ENCODE results near the gene NFILZ.
"Not testable (repeated sequence)": the region's sequence is repeated elsewhere in the genome, so short reads cannot be mapped to it uniquely, and the experiment has no call there.

NFILZ gene

GRCh38 chr19:8635422-8635821 lies 5.0 kb downstream of the NFILZ start:
- H3K4me1 ChIP-seq (ENCODE audit: control insufficient read depth, insufficient read depth, low read length), result peaks cover 8% of the 10 kb centered on the region
- no peak overlapping the region for H3K4me3 ChIP-seq (ENCODE audit: low read depth, low read length)

GRCh38 chr19:8637070-8637469 lies 6.6 kb downstream of the NFILZ start:
- H3K4me3 ChIP-seq (ENCODE audit: low read depth, low read length); H3K9me3 ChIP-seq (ENCODE audit: control insufficient read depth, insufficient read depth, low read length); H3K9ac ChIP-seq (ENCODE audit: low read depth, low read length); H3K36me3 ChIP-seq (ENCODE audit: control insufficient read depth, insufficient read depth, low read length); H3K27me3 ChIP-seq (ENCODE audit: control insufficient read depth, insufficient read depth, low read length); H3K4me1 ChIP-seq (ENCODE audit: control insufficient read depth, insufficient read depth, low read length): not testable (repeated sequence)

More at GRCh38 chr19:8635422-8635821, 5.0 kb downstream of the NFILZ start:
- no peaks in the 10 kb centered on the region for H3K27me3 ChIP-seq (ENCODE audit: control insufficient read depth, insufficient read depth, low read length)
- no peaks in the 10 kb centered on the region for H3K9me3 ChIP-seq (ENCODE audit: control insufficient read depth, insufficient read depth, low read length)
- no peaks in the 10 kb centered on the region for H3K36me3 ChIP-seq (ENCODE audit: control insufficient read depth, insufficient read depth, low read length)
- no peak overlapping the region for H3K9ac ChIP-seq (ENCODE audit: low read depth, low read length)

- no peak overlapping the region for H3K4me3 ChIP-seq (ENCODE audit: low read depth, low read length)
- H3K36me3 ChIP-seq (ENCODE audit: control insufficient read depth, insufficient read depth, low read length), result no peaks in the 10 kb centered on the region
- H3K27me3 ChIP-seq (ENCODE audit: control insufficient read depth, insufficient read depth, low read length), result no peaks in the 10 kb centered on the region
- H3K9me3 ChIP-seq (ENCODE audit: control insufficient read depth, insufficient read depth, low read length), result no peaks in the 10 kb centered on the region
- H3K4me1 ChIP-seq (ENCODE audit: control insufficient read depth, insufficient read depth, low read length), result no peaks in the 10 kb centered on the region
- H3K9ac ChIP-seq (ENCODE audit: low read depth, low read length), result no peak overlapping the region
These were observed 7.7 kb downstream of the NFILZ start for GRCh38 chr19:8638078-8638619.

GRCh38 chr19:8639821-8640401 lies 9.5 kb downstream of the NFILZ start:
- Histone ChIP-seq H3K9me3 (ENCODE audit: control insufficient read depth, insufficient read depth, low read length) (no peaks in the 10 kb centered on the region), H3K4me3 (ENCODE audit: low read depth, low read length) (no peak overlapping the region), H3K36me3 (ENCODE audit: control insufficient read depth, insufficient read depth, low read length) (no peaks in the 10 kb centered on the region), H3K4me1 (ENCODE audit: control insufficient read depth, insufficient read depth, low read length) (no peaks in the 10 kb centered on the region), H3K27me3 (ENCODE audit: control insufficient read depth, insufficient read depth, low read length) (no peaks in the 10 kb centered on the region), H3K9ac (ENCODE audit: low read depth, low read length) (no peak overlapping the region)

GRCh38 chr19:8640402-8641004 lies 10.1 kb downstream of the NFILZ start:
- no peaks in the 10 kb centered on the region for H3K9me3 ChIP-seq (ENCODE audit: control insufficient read depth, insufficient read depth, low read length)
- H3K9ac ChIP-seq (ENCODE audit: low read depth, low read length), result no peak overlapping the region
- H3K4me1 ChIP-seq (ENCODE audit: control insufficient read depth, insufficient read depth, low read length), result no peaks in the 10 kb centered on the region
- H3K36me3 ChIP-seq (ENCODE audit: control insufficient read depth, insufficient read depth, low read length), result no peaks in the 10 kb centered on the region
- H3K4me3 ChIP-seq (ENCODE audit: low read depth, low read length), result no peak overlapping the region
- H3K27me3 ChIP-seq (ENCODE audit: control insufficient read depth, insufficient read depth, low read length), result no peaks in the 10 kb centered on the region

DNA sequence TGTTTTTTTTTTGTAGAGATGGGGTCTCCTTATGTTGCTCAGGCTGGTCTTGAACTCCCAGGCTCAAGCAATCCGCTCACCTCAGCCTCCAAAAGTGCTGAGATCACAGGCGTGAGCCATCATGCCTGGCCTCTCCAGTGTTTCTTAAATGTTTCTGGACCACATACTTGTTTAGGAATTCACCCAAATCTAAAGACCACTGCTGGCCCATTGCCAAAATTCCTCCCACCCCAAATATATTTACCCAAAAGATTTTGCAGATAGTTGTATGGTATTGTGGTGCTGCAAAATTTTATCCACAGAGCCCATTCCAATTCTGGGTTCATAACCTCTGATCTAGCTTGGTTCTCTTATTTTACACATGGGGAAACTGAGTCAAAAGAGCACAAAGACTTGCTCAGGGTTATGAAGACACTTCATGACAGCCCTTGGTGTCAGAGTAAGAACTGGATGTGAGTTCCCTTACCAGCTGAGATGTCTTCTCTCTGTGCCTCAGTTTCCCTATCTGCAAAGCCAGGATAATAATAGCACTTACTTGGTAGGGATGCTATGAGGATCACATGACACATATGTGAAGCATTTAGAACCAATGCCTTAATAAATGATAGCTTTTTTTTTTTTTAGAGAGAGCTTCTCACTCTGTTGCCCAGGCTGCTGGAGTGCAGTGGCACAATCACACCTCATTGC lies 10.9 kb downstream of the NFILZ start:
- H3K27me3 ChIP-seq (ENCODE audit: control insufficient read depth, insufficient read depth, low read length), result no peaks in the 10 kb centered on the region

DNA sequence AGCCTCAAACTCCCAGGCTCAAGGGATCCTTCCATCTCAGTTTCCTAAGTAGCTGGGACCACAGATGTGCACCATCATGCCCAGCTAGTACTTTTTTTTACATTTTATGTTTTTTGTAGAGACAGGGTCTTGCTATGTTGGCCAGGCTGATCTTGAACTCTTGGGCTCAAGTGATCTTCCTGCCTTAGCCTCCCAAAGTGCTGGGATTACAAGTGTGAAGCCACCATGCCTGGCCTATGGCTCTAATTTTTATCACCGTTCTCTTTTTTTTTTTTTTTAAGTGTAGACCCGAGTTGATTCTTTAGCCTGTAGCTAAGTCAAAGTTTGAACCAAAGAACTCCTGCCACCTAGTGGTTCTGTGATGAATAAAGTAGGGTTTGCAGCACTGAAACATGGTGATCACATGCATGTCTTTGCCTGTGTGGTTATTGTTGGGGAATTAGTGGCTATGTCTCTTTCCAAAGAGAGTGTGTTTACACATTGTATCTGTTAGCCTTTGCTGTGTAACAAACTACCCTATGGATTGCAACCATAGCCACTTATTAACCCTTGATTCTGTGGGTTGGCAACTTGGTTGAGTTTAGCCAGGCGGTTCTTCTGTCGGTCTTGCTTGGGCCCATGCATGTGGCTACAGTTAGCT lies 11.6 kb downstream of the NFILZ start:
- Histone ChIP-seq H3K9ac (ENCODE audit: low read depth, low read length) (no peak overlapping the region), H3K9me3 (ENCODE audit: control insufficient read depth, insufficient read depth, low read length) (no peaks in the 10 kb centered on the region), H3K27me3 (ENCODE audit: control insufficient read depth, insufficient read depth, low read length) (no peaks in the 10 kb centered on the region), H3K36me3 (ENCODE audit: control insufficient read depth, insufficient read depth, low read length) (no peaks in the 10 kb centered on the region), H3K4me3 (ENCODE audit: low read depth, low read length) (no peak overlapping the region), H3K4me1 (ENCODE audit: control insufficient read depth, insufficient read depth, low read length) (no peaks in the 10 kb centered on the region)

More for the DNA sequence above, 10.9 kb downstream of the NFILZ start:
- no peaks in the 10 kb centered on the region for H3K36me3 ChIP-seq (ENCODE audit: control insufficient read depth, insufficient read depth, low read length)
- no peak overlapping the region for H3K9ac ChIP-seq (ENCODE audit: low read depth, low read length)
- no peaks in the 10 kb centered on the region for H3K9me3 ChIP-seq (ENCODE audit: control insufficient read depth, insufficient read depth, low read length)
- H3K4me1 ChIP-seq (ENCODE audit: control insufficient read depth, insufficient read depth, low read length), result no peaks in the 10 kb centered on the region
- no peak overlapping the region for H3K4me3 ChIP-seq (ENCODE audit: low read depth, low read length)

DNA sequence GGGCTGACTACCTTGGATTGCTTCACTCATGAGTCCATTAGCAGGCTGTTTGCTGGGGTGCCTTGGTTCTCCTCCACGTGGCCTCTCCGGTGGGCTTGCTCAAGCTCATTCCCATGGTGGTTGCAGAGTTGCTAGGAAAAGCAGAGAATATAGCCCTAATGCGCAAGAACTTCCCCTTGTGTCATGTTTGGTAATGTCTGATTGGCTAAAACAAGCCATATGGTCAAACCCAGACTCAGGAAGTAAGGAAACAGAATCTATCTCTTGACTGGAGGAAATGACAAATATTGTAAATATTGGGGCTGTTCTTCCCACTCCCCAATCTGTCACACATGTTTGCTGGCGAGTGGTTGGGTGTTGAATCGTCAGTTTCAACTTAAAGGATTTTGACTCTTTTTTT lies 12.1 kb downstream of the NFILZ start:
- no peaks in the 10 kb centered on the region for H3K4me1 ChIP-seq (ENCODE audit: control insufficient read depth, insufficient read depth, low read length)
- no peaks in the 10 kb centered on the region for H3K27me3 ChIP-seq (ENCODE audit: control insufficient read depth, insufficient read depth, low read length)
- no peak overlapping the region for H3K4me3 ChIP-seq (ENCODE audit: low read depth, low read length)
- no peaks in the 10 kb centered on the region for H3K9me3 ChIP-seq (ENCODE audit: control insufficient read depth, insufficient read depth, low read length)
- no peak overlapping the region for H3K9ac ChIP-seq (ENCODE audit: low read depth, low read length)
- H3K36me3 ChIP-seq (ENCODE audit: control insufficient read depth, insufficient read depth, low read length), result no peaks in the 10 kb centered on the region

DNA sequence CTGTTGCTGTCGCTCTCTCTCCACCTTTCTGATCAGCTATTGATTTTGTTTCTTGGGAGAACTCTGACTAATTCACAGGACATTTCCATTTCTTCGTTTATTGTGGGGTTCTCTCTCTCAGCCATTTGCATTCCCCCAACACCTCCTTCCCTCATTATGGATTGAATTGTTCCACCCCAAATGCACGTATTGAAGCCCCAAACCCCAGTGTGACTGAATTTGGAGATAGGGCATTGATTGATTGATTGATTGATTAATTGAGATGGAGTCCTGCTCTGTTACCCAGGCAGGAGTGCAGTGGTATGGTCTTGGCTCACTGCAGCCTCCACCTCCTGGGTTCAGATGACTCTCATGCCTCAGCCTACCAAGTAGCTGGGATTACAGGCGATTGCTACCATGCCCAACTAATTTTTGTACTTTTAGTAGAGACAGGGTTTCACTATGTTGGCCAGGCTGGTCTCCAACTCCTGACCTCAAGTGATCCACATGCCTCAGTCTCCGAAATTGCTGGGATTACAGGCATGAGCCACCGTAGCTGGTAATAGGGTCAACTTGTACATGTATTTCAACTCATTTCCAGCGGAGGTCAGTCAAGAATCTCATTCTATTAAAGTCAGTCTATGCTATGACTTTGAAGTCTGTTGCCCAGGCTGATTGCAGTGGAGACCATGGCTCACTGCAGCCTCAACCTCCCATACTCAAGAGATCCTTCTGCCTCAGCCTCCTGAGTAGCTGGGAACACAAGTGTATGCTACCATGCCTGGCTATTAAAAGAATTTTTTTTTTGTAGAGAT lies 13.6 kb downstream of the NFILZ start:
- Histone ChIP-seq H3K9me3 (ENCODE audit: control insufficient read depth, insufficient read depth, low read length) (no peaks in the 10 kb centered on the region), H3K36me3 (ENCODE audit: control insufficient read depth, insufficient read depth, low read length) (no peaks in the 10 kb centered on the region), H3K9ac (ENCODE audit: low read depth, low read length) (no peak overlapping the region), H3K4me1 (ENCODE audit: control insufficient read depth, insufficient read depth, low read length) (no peaks in the 10 kb centered on the region), H3K4me3 (ENCODE audit: low read depth, low read length) (no peak overlapping the region), H3K27me3 (ENCODE audit: control insufficient read depth, insufficient read depth, low read length) (no peaks in the 10 kb centered on the region)

GRCh38 chr19:8648240-8648639 lies 17.8 kb downstream of the NFILZ start:
- Histone ChIP-seq H3K36me3 (ENCODE audit: control insufficient read depth, insufficient read depth, low read length) (no peaks in the 10 kb centered on the region), H3K9me3 (ENCODE audit: control insufficient read depth, insufficient read depth, low read length) (no peaks in the 10 kb centered on the region), H3K4me1 (ENCODE audit: control insufficient read depth, insufficient read depth, low read length) (no peaks in the 10 kb centered on the region), H3K4me3 (ENCODE audit: low read depth, low read length) (no peak overlapping the region), H3K9ac (ENCODE audit: low read depth, low read length) (no peak overlapping the region), H3K27me3 (ENCODE audit: control insufficient read depth, insufficient read depth, low read length) (no peaks in the 10 kb centered on the region)

DNA sequence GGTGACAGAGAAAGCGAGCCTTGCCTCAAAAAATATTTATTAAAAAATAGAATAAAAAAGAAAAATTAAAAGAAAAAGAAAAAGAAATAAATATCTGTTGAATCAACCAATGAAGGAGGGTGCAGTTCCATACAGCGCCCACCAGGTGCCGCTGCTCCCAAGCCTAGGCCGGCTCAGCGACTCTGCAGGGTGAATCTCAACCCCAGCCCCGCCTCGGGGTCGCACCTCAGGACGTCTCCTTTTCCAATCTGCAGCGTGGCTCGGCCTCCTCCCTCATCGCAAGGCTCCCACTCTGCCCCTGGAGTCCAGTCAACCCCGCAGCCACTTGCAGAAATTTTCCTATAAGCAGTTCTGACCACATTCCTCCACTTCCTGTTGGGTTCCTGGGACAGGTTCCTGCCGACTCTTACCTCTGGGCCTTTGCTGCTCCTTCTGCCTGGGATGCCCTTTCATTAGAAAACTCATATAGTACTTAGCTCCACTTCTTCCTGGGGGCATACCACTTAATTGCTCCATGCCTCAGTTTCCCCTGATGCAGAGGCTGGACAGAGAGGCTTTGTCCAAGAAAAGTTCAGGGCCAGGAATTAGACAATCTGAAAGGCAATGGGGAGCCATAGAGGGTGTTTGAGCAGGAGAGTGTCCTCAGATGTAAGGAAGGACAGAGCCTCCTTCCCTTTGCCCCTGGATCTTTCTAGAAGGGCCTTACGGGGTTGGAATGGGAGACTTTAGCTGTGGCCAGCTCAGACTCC lies 24.3 kb downstream of the NFILZ start:
- H3K4me1 ChIP-seq (ENCODE audit: control insufficient read depth, insufficient read depth, low read length), result no peaks in the 10 kb centered on the region
- H3K27me3 ChIP-seq (ENCODE audit: control insufficient read depth, insufficient read depth, low read length), result peaks cover 6% of the 10 kb centered on the region
- H3K9ac ChIP-seq (ENCODE audit: low read depth, low read length), result no peak overlapping the region
- H3K36me3 ChIP-seq (ENCODE audit: control insufficient read depth, insufficient read depth, low read length), result no peaks in the 10 kb centered on the region
- no peak overlapping the region for H3K4me3 ChIP-seq (ENCODE audit: low read depth, low read length)
- H3K9me3 ChIP-seq (ENCODE audit: control insufficient read depth, insufficient read depth, low read length), result no peaks in the 10 kb centered on the region
